UCSD-AML1 (cell line): ENCODE results near the gene ACACB.

Experiments used
- DNase-seq: peaks from one replicate; lab custom pipeline; 2025; ENCODE audit not compliant: unreplicated experiment; lab: John Stamatoyannopoulos, UW

ACACB gene

DNA sequence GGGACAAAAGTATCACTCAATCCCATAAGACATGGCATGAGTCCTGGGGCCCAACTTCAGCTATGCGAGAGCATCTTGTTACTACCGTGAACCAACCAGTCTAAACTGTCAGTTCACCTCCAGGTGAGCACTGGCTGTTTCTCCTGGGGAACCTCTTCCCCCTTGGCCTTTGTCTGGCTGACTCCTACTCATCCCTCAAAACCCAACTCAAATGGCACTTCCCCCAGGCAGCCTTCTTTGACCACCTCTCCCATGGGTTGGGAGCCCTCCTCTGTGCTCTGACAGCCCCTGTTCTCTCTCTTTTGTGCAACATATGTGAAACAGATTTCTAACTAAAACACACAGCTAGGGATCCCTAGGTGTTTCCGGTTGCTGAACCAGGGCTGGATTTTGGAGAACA lies 155.0 kb downstream of the ACACB start:
- no peak for DNase-seq

DNA sequence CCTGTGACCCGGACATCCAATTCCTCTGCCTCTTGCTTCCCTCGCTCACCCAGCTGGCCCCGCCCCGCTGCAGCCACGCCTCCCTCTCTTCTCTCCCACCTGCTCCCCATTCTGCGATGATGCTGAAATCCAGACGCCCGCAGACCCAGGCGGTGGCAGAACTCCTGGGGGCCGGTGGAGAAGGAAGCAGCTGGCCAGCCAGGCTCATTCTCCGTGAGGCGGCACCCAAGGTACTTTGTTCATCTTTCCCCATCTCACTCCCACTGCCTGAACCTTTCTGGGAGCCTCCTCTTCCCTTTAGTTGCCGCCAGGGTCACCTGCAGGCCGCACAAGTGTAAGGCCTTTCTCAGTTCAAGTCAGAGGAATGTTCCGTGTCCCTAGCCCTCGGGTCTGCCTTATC lies 157.0 kb downstream of the ACACB start:
- DNase-seq: no peak

DNA sequence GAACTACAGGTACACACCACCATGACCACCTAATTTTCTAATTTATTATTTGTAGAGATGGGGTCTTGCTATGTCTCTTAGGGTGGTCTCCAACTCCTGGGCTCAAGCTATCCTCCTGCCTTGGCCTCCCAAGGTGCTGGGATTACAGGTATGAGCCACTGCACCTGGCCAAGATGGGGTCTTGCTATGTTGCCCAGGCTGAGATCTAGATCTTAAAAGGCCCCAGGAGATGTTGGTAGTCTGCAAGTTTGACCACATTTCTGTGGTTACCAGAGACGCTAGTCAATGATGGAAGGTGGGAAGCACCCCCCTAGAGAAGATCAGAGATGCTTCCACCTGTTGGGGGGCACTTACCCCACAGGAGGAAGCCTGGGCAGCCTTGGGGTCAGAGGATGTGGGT lies 158.0 kb downstream of the ACACB start:
- no peak for DNase-seq

DNA sequence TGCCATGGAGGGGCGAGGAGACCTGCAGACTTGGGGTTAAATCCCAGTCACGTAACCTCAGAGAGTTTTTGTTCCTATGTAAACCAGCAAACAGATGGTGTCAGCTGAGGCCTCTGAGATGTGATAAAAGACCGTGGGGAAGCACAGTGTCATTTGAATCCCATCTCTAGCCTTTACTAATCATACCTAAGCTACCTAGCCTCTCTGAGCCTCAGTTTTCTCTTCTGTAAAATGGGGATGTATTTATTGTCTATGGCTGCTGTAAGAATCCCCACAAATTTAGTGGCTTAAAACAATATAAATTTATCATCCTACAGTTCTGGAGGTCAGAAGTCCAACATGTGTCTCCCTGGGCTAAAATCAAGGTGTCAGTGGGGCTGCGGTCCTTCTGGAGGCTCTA lies 158.8 kb downstream of the ACACB start:
- no peak for DNase-seq

DNA sequence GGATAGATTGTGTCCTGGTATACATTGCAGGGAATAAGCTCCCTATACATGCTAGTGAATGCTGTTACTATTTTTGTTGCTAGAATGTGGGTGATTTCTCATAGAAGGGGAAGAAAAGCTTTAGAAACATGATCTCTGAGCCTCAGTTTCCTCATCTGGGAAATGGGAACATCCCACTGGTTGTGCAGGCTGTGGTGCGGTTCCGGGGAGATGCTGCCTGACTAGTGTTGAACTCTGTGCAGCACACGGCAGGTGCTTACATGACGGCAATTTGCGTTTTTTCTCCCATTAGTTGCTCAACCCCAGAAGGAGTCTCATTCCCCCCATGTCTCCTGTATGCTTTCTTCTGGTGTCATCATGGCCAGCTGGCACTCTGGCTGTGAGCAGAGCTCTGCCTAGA lies 159.8 kb downstream of the ACACB start:
- DNase-seq: no peak

DNA sequence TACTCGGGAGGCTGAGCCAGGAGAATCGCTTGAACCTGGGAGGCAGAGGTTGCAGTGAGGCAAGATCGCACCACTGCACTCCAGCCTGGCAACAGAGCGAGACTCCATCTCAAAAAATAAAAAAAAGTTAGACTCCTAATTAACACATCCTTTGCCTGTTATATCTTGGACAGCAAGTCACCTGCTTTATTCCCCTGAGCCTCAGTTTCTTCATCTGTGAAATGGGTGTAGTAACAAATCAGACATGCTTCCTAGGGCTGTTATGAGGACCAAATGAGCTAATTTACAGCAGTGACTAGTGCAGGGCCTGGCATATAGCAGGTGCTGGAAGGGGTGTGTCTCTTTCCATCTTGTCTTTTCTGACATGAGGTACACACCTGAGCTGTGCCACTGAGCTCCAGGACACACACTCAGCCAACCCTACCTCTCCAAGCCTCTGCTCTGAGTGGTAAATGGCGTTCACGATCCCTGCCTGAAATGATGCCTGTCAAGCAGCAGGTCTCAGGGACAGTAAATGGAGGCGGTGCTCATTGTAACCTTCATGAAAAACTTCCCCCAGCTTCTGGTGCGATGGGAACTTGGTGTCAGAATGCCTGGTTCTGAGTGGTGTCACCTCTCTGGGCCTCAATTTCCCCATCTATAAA lies 161.0 kb downstream of the ACACB start:
- no peak for DNase-seq

DNA sequence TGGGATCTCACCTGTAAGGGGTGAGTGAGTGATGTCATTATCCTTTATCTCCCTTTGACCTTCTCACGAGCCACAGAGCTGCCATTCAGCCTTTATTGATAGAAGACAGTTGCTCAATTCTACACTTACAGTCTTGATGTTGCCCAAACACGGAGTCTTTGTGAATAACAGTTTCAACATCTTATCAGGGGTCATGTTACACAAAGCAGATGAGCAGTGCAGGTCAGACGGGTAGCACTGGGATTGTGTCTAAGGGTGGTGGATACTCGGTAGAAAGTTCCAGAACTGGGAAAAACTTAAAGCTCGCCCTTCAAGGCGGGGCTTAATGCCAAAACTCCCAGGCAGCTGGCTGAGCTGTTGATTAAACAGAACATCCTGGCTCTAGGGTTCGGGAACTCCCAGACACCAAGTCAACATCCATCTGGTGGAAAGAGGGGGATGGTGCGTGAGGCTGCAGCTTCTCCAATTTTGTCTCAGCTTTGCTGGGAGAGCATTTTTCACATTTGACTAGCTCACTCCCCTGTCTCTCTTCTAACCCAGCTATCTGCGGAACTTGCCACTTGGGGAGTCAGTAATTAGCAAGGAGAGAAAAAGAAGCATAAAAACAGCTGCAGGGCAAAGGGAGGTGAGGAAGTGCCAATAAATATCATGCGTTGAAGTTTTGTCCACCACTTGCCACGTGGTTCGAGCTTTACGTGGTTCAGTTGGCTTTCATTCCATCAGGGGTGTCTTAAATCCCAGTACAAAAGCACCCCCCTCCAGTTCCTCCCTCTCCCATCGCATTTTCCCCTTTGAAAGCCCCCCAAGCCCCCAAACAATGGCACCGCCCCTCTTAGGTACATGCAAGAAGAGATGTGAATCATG lies 161.7 kb downstream of the ACACB start:
- no peak for DNase-seq

DNA sequence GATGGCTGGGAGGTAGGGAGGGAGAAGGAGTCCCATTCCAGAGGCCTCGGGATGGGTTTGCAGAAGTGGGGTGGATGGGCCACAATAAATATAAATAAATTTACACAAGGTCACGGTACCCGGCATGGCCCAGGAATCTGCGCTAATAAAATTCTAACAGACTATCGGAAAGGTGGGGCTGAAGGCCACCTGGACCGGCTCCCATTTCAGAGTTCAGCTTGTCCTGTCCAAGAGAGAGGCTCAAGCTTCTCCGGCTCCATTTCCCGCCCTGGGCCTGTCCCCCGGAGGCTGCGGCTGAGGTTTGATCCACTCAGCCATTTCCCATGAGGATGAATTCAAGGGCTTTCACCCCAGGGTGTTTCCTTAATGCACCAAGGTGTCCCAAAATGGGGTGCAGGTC lies 162.5 kb downstream of the ACACB start:
- no peak for DNase-seq

DNA sequence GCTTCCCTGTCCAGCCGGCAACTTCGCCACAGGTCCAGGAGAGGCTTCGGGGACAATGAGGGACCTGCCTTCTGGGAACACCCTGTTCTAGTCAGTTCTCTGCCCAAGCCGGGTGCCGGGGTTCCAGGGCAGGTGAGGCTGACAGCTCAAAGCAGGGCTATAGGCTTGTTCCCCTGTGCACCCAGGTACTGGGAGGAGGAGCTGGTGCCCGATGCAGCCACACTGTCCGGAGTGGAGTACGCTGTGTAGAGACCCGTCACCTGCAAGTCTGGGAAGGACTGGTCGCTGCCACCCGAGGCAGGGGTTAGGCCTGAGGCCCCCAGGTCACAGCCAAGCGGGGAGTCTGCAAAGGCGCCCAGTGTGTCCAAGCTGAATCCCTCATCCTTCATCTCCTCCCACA lies 163.1 kb downstream of the ACACB start:
- DNase-seq: no peak

DNA sequence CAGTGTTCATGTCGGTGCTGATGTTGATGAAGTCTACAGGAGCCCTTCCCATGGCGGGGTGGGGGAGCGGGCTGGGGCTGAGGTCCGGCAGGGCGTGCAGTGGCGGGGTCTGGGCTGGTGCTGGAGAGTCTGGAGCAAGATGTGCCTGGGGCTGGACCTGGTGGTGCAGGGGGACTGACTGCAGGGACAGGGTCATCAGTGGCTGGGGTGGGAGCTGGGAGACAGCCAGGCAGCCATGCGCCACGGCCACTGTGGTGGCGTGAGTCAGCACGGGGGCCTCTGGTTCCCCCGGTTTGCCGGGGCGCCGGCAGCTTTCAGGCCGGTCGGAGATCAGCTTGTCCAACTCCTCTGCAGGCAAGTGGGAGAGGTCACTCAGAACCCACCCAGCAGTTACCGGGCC lies 165.1 kb downstream of the ACACB start:
- DNase-seq: no peak

DNA sequence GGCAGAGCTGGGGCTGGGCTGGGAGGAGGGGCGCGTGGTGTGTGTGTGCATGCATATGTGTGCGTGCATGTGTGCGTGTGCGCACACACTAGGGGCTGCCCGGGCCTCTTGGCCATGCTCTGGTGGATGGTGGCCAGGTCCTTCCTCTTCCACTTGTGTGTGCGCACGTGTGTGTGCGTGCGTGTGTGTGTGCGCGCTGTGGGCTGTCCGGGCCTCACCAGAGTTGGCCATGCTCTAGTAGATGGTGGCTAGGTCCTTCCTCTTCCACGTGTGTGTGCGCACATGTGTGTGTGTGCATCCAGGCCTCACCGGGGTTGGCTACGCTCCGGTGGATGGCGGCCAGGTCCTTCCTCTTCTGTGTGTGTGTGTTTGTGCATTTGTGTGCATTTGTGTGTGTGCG lies 168.0 kb downstream of the ACACB start:
- DNase-seq: no peak

DNA sequence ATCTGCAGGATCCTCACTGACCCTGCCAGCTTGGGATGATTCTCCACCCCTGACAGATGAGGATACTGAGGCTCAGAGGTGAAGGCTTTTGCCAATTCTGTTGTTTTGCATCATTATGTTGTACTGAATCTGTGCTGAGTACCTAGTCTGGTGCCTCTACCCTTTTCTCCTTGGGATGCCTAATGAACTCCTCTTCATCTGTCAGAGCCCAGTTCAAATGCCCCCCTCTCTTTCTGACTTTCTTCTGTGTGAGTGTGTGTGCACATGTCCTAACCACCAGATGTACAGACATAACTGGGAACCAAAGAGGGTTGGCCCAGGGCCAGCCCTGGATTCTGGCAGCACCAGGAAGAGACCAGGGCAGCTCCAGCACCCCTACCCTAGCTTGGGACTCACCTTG lies 169.9 kb downstream of the ACACB start:
- no peak for DNase-seq

DNA sequence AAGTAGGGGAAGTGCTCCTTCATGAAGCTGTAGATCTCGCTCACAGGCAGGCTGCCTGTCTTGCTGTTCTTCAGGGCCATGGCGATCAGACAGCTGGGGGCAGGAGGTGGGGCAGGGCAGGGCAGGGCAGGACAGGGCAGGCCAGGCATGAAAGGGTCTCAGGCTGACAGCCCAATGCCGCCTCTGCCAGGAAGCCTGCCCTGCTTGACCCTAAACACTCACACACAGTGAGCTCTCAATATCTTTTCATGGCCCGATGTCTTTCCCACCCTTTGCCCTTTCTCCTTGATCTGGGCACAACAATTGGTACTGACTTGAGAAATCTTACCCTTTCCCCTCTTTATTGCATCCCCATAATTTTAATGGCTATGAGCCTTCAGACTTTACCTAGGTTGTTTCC lies 170.3 kb downstream of the ACACB start:
- no peak for DNase-seq

DNA sequence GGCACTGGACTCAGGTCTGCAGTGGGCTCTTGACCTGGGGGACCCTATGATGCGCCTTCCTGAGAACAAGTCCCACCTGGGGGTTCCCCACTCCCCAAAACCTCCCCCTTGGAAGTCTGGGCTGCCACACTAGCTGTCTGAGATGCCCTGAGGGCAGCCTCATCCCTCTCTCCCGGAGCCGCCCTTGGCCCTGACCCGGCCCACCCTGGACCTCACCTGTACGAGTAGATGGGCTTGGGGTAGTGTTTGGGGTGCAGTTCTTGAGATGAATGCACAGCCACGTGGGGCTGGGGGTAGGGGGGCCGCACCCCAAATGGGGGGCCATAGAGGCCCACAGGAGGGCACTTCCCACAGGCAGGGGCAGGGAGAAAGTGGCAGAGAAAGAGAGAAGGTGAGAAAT lies 170.8 kb downstream of the ACACB start:
- no peak for DNase-seq

DNA sequence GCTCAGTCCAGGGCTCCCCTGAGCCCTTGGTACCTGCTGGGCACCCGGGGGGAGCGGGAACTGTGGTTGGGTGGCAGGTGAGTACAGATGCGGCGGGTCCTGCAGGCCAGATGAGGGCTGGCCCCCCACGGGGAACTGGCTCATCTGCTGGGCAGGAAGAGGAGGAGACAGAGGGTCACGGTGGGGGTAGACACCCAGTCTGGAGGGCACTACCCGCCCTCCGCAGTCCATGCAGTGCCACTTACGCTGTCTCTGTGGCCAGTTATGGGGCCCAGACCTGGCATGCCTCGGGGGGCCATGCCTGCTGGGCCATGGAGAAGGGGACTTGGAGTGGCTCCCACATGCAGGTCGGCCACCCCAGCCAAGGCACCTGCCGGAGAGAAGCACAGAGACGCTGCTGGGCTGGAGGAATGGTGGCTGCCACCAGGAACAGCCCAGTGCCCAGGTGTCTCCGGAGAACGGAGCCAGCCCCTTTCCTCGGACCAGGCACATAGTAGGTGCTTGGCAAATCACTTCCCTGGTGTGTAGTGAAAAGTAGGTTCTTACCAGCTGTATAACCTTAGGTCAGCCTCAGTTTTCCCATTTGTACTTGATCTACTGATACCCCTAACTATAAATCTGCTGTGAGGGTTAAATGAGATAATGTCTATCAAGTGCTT lies 171.6 kb downstream of the ACACB start:
- DNase-seq: no peak

DNA sequence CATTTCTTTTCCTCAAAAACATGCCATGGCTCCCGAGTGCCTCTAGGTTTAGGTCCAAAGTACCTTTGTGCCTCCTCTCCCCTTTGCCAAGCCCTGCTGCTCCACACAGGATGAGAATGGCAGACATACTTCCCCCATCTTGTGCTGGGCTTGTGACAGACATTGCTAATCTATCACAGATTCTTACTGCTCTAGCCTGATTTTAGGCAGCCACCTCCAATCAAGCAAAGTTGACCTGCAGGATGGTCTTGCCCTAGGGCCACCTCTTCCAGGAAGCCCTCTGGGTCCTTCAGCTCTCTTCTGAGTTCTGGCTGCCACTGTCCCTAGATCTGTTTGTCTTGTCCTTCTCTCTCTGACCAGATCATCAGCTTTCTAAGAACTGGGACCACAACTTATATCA lies 172.2 kb downstream of the ACACB start:
- no peak for DNase-seq

DNA sequence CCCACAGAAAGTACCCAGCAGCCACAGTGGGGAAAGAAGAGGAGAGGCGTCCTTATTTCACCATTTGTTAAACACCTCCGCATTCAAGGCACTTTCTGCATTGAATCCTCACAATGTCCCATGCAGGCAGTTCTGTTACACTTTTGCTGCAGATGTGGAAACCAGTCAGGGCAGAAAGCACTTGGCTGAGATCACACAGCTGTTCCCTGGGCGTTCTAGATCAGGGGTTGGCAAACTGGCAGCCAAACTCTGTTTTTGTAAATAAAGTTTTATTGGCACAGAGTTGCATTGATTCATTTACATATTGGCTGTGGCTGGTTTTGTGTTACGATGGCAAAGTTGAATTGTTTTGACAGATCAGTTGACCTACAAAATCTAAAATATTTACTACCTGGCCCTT lies 172.6 kb downstream of the ACACB start:
- DNase-seq: no peak

DNA sequence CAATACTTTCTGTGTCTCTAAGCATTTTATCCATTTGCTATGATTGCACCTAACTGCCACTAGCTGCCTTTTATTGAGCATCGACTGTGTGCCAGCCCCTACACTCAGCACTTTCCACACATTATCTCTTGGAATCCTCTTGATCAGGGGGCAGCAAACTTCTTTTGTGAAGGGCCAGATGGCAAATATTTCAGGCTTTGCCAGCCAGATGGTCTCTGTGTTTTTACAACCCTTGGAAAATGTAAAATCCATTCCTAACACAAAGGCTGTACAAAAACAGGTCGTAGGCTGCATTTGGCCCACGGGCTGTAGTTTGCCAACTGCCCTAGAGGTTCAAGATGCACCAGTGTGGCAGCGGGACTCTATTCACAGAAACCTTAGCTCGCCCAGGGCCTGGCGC lies 173.2 kb downstream of the ACACB start:
- DNase-seq: no peak

DNA sequence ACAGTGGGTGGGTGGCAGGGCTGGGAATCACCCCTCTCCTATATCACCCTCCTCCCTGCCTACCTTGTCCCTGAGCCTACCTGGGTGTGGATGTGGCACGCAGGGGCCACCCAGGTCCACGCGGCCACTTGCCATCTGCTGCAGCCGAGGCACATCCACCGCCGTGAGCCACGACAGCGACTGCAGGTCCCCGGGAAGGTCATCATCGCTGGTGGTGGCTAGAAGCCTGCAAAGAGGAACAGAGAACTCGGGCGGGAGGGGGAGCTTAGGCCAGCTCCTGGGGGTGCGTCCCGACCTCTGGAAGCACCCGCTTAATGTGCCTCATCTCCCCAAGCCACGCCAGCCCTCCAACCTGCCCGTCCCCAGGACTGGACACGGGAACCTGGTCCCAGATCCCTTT lies 173.7 kb downstream of the ACACB start:
- no peak for DNase-seq

DNA sequence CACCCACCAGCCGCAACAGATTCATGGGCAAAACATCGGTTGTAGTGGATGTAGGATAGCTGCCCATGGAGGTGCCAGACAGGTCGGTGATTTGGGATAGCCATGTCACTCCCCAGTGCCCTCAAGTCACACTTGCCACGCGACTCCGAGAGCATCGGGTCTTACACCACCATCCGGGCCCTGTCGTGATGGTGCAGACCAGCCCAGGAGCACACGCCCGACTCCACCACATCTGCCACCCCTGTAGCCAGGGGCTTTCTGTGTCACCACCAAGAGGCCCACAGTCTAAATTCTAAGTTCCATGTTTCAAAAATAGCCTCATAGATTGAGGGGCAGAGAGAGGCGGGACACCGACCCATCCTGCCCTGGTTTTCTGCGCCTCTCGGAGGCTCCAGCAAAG lies 174.7 kb downstream of the ACACB start:
- DNase-seq: no peak

DNA sequence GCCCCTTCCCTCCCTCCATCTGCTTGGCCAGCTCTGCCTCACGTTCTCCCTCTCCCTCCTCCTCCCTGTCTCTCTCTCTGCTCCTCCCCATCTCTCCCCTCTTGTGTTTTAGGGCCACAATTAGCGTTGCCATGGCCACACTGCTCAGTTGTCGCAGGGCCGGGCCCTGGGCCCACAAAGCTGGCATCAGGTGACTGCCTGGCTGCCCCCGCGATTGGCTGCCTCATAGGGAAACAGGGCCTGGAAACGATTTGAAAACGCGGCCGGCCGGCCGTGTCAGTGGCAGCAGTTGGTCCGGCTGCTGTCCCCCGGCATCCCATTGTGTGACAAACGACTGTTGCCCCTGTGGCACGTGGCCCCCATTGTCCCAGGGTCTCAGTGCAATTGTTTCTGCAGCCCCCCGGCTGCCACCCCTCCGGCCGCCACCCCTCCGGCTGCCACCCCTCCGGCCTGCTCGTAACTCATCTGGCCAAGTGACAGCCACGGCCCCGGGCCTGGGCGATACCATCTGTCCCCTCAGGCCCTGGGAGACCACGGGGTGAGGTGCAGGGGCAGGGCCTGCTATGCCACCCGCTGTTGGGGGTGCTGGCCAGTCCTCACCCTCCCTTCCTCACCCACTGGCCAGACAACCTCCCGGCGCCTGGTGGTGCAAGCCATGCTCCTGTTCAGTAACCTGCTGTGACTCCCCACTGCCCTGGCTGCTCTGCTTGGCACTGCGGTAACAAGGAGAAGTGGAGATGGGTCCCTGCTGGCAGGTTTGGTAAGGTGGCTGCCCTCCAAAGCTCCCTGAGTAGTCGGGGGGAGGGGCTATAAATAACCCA lies 175.3 kb downstream of the ACACB start:
- DNase-seq: no peak

DNA sequence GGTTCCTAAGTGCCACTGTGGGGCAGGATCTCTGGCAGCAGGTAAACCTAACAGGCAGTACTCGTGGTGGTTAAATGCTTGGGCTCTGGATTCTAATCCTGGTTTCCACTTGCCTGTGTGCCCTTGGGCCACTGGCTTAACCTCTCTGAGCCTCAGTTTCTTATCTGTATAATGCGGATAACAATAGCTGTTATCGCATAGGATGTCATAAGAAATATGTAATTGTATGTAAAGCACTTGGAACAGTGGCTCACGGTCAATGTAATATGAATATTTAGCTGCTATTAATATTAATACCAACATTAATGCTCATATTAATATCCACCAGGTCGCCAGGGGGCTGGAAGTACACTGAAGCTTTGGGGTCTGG lies 175.9 kb downstream of the ACACB start:
- DNase-seq: no peak
